ENCODE results near the gene MAP1B. TPM values are rescaled to one million over a fixed set of nuclear protein-coding genes. Genes with fewer than 3 reads are reported as not detected.

MAP1B gene
- total RNA-seq, 1 experiment from 2014 or later = 34.6 TPM

DNA sequence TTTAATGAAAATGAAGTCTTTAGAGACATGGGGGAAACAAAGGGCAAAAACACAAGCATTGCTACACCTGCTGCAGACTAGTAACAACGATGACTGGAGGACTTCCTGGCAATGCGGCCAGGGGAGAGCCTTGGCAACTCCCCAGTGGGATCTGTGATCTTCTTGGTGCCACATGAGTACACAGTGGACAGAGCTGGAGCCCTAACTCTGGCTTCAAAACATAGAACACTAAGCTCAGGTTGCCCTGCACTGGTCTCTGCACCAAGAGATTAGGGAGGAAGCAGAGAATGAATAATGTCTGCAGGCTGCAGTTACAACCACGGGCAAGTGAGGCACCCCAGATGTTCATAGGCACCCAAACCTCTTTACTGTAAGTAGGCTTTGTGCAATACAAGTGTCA lies 121.7 kb downstream of the MAP1B start:
- no peak overlapping the region for H3K4me3 Mint-ChIP-seq (ENCODE audit: low read depth, unreplicated experiment)
- CTCF ChIA-PET = no interaction called here
- no peak for DNase-seq
- H3K36me3 Mint-ChIP-seq (ENCODE audit: insufficient read depth, unreplicated experiment) = peaks cover 4% of the 10 kb centered on the region
- no peaks in the 10 kb centered on the region for H3K4me1 Mint-ChIP-seq (ENCODE audit: low read depth, unreplicated experiment)
- intact Hi-C loops (cut with micrococcal nuclease; ENCODE audit: unreplicated experiment) = no loop called here
- no peaks in the 10 kb centered on the region for H3K27me3 Mint-ChIP-seq (ENCODE audit: unreplicated experiment)
- H3K27ac Mint-ChIP-seq (ENCODE audit: unreplicated experiment) = no peak overlapping the region
- no peaks in the 10 kb centered on the region for H3K9me3 Mint-ChIP-seq (ENCODE audit: low read depth, unreplicated experiment)
- TF ChIP-seq, protein P1, sequence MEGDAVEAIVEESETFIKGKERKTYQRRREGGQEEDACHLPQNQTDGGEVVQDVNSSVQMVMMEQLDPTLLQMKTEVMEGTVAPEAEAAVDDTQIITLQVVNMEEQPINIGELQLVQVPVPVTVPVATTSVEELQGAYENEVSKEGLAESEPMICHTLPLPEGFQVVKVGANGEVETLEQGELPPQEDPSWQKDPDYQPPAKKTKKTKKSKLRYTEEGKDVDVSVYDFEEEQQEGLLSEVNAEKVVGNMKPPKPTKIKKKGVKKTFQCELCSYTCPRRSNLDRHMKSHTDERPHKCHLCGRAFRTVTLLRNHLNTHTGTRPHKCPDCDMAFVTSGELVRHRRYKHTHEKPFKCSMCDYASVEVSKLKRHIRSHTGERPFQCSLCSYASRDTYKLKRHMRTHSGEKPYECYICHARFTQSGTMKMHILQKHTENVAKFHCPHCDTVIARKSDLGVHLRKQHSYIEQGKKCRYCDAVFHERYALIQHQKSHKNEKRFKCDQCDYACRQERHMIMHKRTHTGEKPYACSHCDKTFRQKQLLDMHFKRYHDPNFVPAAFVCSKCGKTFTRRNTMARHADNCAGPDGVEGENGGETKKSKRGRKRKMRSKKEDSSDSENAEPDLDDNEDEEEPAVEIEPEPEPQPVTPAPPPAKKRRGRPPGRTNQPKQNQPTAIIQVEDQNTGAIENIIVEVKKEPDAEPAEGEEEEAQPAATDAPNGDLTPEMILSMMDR (IDR thresholded peaks at IDR 0.05; ENCODE audit: unreplicated experiment) = no peak
- BruUV-seq (replicated peaks) = no TSS peak

DNA sequence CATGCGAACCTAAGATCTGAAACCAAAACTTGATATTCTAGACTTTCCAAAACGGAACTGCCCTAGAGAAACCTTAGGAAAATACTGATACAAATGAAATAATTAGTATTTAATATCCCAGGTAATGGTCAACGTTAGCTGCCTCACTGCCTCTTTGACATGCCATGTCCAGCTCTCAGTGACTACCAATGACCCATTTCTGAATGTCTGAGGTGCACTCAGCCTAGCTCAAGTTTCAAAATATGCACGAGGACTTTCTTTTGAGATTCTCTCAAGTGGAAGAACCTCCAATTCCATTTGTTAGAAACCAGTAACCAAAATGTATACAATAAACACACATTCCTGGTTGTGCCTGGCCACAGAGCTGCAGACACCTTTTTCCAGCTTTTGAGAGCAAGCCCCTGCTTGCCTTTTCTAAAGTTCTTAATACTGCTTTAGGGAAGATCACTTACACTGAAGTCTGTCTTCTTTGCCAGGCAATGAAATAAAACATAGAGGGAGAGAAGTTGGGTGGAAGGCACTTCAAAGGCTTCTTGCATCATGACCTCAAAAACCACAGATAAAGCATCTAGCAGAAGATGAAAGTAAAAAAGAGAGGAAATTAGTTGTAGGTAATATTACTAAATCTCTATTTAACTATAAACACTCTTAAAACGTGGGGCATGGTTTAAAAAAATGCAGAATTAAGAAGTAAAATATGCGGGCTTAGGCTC lies 124.9 kb downstream of the MAP1B start:
- no peaks in the 10 kb centered on the region for H3K27me3 Mint-ChIP-seq (ENCODE audit: unreplicated experiment)
- H3K27ac Mint-ChIP-seq (ENCODE audit: unreplicated experiment) = no peak overlapping the region
- DNase-seq = no peak
- H3K9me3 Mint-ChIP-seq (ENCODE audit: low read depth, unreplicated experiment) = no peaks in the 10 kb centered on the region
- CTCF ChIA-PET = no interaction called here
- intact Hi-C loops (cut with micrococcal nuclease; ENCODE audit: unreplicated experiment) = no loop called here
- no TSS peak for BruUV-seq (replicated peaks)
- no peaks in the 10 kb centered on the region for H3K36me3 Mint-ChIP-seq (ENCODE audit: insufficient read depth, unreplicated experiment)
- no peaks in the 10 kb centered on the region for H3K4me1 Mint-ChIP-seq (ENCODE audit: low read depth, unreplicated experiment)
- TF ChIP-seq, protein P1 (IDR thresholded peaks at IDR 0.05; ENCODE audit: unreplicated experiment) = no peak
- H3K4me3 Mint-ChIP-seq (ENCODE audit: low read depth, unreplicated experiment) = no peak overlapping the region

DNA sequence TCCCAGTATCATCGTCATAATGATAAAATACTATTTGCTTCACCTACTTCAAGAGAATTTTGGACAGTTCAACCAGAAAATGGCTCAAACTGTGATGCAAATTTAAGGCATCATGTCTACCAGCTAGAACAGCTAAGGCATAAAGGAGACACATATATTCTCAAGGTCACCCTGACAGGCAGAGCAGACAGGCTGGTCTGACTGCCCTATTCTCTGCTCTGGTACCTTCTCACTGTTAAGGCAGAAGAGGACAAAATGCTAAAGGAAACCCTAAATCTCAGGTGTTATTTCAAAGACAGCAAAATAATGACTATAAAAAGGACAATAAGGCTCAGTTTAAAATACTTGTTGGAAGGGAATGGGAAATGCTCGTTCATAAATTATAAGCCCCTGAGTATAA lies 125.6 kb downstream of the MAP1B start:
- Mint-ChIP-seq H3K9me3 (ENCODE audit: low read depth, unreplicated experiment) (no peaks in the 10 kb centered on the region), H3K27ac (ENCODE audit: unreplicated experiment) (no peak overlapping the region), H3K27me3 (ENCODE audit: unreplicated experiment) (no peaks in the 10 kb centered on the region), H3K4me1 (ENCODE audit: low read depth, unreplicated experiment) (no peaks in the 10 kb centered on the region), H3K4me3 (ENCODE audit: low read depth, unreplicated experiment) (no peak overlapping the region), H3K36me3 (ENCODE audit: insufficient read depth, unreplicated experiment) (no peaks in the 10 kb centered on the region)
- intact Hi-C loops (cut with micrococcal nuclease; ENCODE audit: unreplicated experiment) = no loop called here
- no peak for DNase-seq
- CTCF ChIA-PET = no interaction called here
- no TSS peak for BruUV-seq (replicated peaks)
- TF ChIP-seq, protein P1 (IDR thresholded peaks at IDR 0.05; ENCODE audit: unreplicated experiment) = no peak

DNA sequence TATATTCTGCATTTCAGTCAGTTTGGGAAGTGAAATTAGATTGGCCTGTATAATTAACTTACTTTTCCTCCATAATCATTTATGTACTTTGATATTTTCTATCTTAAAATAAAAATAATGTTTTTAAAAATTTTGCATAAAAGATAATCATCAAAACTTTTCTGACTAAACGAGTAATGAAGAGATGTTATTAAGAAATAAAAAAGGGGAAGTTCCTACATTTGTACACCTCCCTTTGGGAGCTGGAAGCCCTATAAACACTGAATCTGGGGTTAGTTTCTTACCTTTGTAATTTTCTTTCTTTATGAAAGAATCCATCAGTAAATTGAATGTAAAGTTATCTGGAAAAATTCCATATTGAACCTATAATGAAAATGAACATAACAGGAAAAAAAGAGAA lies 126.6 kb downstream of the MAP1B start:
- intact Hi-C loops (cut with micrococcal nuclease; ENCODE audit: unreplicated experiment) = no loop called here
- TF ChIP-seq, protein P1 (IDR thresholded peaks at IDR 0.05; ENCODE audit: unreplicated experiment) = no peak
- Mint-ChIP-seq H3K4me1 (ENCODE audit: low read depth, unreplicated experiment) (no peaks in the 10 kb centered on the region), H3K36me3 (ENCODE audit: insufficient read depth, unreplicated experiment) (no peaks in the 10 kb centered on the region), H3K9me3 (ENCODE audit: low read depth, unreplicated experiment) (no peaks in the 10 kb centered on the region), H3K27me3 (ENCODE audit: unreplicated experiment) (no peaks in the 10 kb centered on the region), H3K4me3 (ENCODE audit: low read depth, unreplicated experiment) (no peak overlapping the region), H3K27ac (ENCODE audit: unreplicated experiment) (peak overlapping the region; percentile 54)
- CTCF ChIA-PET = interaction anchor here (0.9 kb wide), 1 partner anchor 15 kb away, joined by 3 read pairs; no protein-coding TSS in a partner anchor
- no peak for DNase-seq
- BruUV-seq (replicated peaks) = no TSS peak

Measured in Calu3 (cell line).